Uterus (tissue), 4 donors: ENCODE data around the gene IL6ST. TPM values are rescaled to one million over a fixed set of nuclear protein-coding genes. Genes with fewer than 3 reads are reported as not detected.
"Not testable (repeated sequence)": the region's sequence is repeated elsewhere in the genome, so short reads cannot be mapped to it uniquely, and the experiment has no call there.

Experiments used
- DNase-seq, 2 donors: peaks; one replicate each; pipeline ENCODE4 v3.0.0-alpha.2; 2019 to 2020
- H3K27ac ChIP-seq, 2 donors: fragments of 200-600 bp; sonication (generic); 1 replicate in 1 of 2; 2 replicates in 1 of 2; pipeline ENCODE4 v1.5.1; 2016 to 2018
- H3K27me3 ChIP-seq, 2 donors: fragments of 200-600 bp; sonication (generic); one replicate each; pipeline ENCODE4 v1.5.1; 2018 to 2019; ENCODE audit warnings: control low read depth in 1 of 2
- H3K36me3 ChIP-seq, 2 donors: fragments of 200-600 bp; sonication (generic); one replicate each; pipeline ENCODE4 v1.5.1; 2019; ENCODE audit warnings: control low read depth in 1 of 2
- H3K4me1 ChIP-seq, 2 donors: fragments of 200-600 bp; sonication (generic); one replicate each; pipeline ENCODE4 v1.5.1; 2018 to 2019; ENCODE audit warnings: control low read depth in 1 of 2
- H3K4me3 ChIP-seq, 2 donors: fragments of 200-600 bp; sonication (generic); 1 replicate in 1 of 2; 2 replicates in 1 of 2; pipeline ENCODE4 v1.5.1; 2018 to 2019; ENCODE audit warnings: mild to moderate bottlenecking in 1 of 2
- H3K9me3 ChIP-seq, 2 donors: fragments of 200-600 bp; sonication (generic); one replicate each; pipeline ENCODE4 v1.5.1; 2019; ENCODE audit warnings: control low read depth in 1 of 2
- POLR2A ChIP-seq, 2 donors: fragments of 450-650 bp; IDR thresholded peaks; one replicate each; pipeline ENCODE4 v1.6.1; 2016; ENCODE audit warnings: antibody characterized with exemption in 2 of 2, mild to moderate bottlenecking in 1 of 2, moderate library complexity in 1 of 2
- intact Hi-C: fragments of 100-400 bp; cut with DNase I; formaldehyde crosslinking; loops from one replicate; pipeline ENCODE4 v1.15.1; 2023; ENCODE audit warnings: low total_unique reads
- total RNA-seq, 4 donors: library from RNA; depleted of rRNA in 3 of 4; stranded (reverse); fragments of >200 nt in 3 of 4; gene quantifications; one replicate each; pipeline versions ENCODE4 v1.1.0 to v1.2.4, GENCODE V29; 2014 to 2023
- TF ChIP-seq, protein P1 (sequence below), 4 experiments: fragments of 200-600 bp in 2 of 4; fragments of 450-650 bp in 2 of 4; sonication (generic) in 2 of 4; IDR thresholded peaks; one replicate each; pipeline ENCODE4 v1.5.1; 2016 to 2019; ENCODE audit warnings: antibody characterized with exemption in 4 of 4, mild to moderate bottlenecking in 2 of 4, moderate library complexity in 1 of 4
- donor health status: DM: yes; HTN: yes; CAD: no.

Gene IL6ST
- total RNA-seq, 4 donors from 2014 or later: 147 to 414 (median 364) TPM

DNA sequence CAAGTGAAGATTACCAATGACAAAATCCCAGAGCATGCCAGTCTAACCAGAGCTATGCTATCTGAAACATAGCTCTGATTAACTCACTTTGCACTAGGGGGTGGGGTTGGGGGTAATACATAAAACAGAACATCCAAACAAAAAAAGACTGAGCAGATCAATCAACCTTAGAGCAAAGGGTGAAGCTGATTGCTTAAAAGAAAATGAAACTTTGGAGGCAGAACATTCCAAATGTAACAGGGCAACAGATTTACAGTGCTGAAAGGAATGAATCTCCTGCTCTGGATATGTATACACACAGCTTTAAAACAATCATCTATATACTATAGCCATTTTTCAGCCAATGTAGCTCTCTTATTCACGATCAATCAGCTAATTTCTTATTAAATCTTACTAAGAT is 4.9 kb downstream of the IL6ST start:
- H3K27me3 ChIP-seq: no peaks in the 10 kb centered on the region
- intact Hi-C loops: no loop called here
- no peak for DNase-seq
- no peak overlapping the region for H3K4me3 ChIP-seq
- TF ChIP-seq, protein P1, sequence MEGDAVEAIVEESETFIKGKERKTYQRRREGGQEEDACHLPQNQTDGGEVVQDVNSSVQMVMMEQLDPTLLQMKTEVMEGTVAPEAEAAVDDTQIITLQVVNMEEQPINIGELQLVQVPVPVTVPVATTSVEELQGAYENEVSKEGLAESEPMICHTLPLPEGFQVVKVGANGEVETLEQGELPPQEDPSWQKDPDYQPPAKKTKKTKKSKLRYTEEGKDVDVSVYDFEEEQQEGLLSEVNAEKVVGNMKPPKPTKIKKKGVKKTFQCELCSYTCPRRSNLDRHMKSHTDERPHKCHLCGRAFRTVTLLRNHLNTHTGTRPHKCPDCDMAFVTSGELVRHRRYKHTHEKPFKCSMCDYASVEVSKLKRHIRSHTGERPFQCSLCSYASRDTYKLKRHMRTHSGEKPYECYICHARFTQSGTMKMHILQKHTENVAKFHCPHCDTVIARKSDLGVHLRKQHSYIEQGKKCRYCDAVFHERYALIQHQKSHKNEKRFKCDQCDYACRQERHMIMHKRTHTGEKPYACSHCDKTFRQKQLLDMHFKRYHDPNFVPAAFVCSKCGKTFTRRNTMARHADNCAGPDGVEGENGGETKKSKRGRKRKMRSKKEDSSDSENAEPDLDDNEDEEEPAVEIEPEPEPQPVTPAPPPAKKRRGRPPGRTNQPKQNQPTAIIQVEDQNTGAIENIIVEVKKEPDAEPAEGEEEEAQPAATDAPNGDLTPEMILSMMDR (IDR thresholded peaks at IDR 0.05): no peak
- TF ChIP-seq POLR2A (IDR thresholded peaks at IDR 0.05): no peak
- no peaks in the 10 kb centered on the region for H3K9me3 ChIP-seq
- no peaks in the 10 kb centered on the region for H3K36me3 ChIP-seq
- H3K27ac ChIP-seq: peak overlapping the region in 1 of 2 donors; percentile 43
- H3K4me1 ChIP-seq: peaks cover 0 to 11% of the 10 kb centered on the region in 2 donors

DNA sequence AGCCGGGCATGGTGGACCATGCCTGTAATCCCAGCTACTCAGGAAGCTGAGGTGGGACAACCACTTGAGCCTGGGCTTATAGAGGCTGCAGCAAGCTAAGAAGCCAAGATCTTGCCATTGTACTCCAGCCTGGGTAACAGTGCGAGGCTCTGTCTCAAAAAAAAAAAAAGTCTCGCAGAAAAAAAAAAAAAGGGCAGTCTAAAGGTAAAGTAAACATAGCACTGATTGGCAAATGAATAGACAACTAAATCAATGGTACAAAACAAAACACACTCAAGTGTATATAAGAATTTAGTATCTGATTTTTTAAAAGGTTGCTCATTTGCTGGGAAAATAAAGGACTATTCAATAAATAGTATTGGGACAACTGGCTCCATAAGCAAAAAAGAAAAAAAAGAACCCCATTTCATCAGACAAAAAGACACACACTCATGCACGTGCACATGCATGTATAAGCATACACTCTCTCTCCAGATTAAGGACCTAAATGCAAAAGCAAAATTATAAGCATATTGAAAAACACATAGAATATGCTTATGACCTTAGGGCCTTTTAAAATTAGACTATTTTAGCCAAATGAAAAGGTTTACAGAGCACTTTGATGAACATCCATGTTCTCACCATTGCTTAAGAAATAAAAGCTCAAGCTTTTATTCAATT is 5.7 kb downstream of the IL6ST start:
- Histone ChIP-seq H3K27ac (peak overlapping the region in 1 of 2 donors; percentile 43), H3K36me3 (no peaks in the 10 kb centered on the region), H3K4me1 (peaks cover 0 to 11% of the 10 kb centered on the region in 2 donors), H3K4me3 (no peak overlapping the region), H3K27me3 (no peaks in the 10 kb centered on the region), H3K9me3 (no peaks in the 10 kb centered on the region)
- no peak for DNase-seq
- TF ChIP-seq, protein P1 (IDR thresholded peaks at IDR 0.05): no peak
- TF ChIP-seq POLR2A (IDR thresholded peaks at IDR 0.05): no peak
- intact Hi-C loops: no loop called here

DNA sequence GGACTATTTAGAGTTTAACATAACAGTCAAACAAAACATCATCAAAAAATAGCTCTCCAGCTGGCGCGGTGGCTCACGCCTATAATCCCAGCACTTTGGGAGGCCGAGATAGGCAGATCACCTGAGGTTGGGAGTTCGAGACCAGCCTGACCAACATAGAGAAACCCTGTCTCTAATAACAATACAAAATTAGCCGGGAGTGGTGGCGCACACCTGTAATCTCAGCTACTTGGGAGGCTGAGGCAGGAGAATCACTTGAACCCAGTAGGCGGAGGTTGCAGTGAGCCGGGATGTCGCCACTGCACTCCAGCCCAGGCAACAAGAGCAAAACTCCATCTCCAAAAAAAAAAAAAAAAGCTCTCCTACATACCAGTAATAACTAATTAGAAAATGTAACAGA is 6.3 kb downstream of the IL6ST start:
- peaks cover 0 to 11% of the 10 kb centered on the region in 2 donors for H3K4me1 ChIP-seq
- H3K27ac ChIP-seq, H3K27me3 ChIP-seq, H3K4me3 ChIP-seq, DNase-seq, intact Hi-C loops, H3K36me3 ChIP-seq, H3K9me3 ChIP-seq: not testable (repeated sequence)

DNA sequence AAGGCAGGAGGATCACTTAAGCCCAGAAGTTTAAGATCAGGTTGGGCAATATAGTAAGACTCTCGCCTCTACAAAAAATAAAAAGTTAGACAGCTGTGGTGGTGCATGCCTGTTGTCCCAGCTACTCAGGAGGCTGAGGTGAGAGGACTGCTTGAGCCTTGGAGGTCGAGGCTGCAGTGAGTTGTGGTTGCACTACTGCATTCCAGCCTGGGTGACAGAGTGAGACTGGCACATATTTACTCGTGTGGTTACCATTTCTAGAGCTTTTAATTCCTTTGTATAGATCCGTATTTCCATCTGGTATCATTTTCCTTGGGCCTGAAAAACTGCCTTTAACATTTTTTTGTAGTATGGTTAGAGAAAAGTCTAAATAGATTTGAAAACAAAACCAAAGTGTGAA is 7.8 kb downstream of the IL6ST start:
- no peak overlapping the region for H3K4me3 ChIP-seq
- H3K36me3 ChIP-seq: no peaks in the 10 kb centered on the region
- no peak overlapping the region for H3K27ac ChIP-seq
- no peak for DNase-seq
- no peaks in the 10 kb centered on the region for H3K9me3 ChIP-seq
- intact Hi-C loops: no loop called here
- TF ChIP-seq, protein P1 (IDR thresholded peaks at IDR 0.05): no peak
- no peak for TF ChIP-seq POLR2A (IDR thresholded peaks at IDR 0.05)
- no peaks in the 10 kb centered on the region for H3K27me3 ChIP-seq
- H3K4me1 ChIP-seq: peaks cover 0 to 5% of the 10 kb centered on the region in 2 donors

DNA sequence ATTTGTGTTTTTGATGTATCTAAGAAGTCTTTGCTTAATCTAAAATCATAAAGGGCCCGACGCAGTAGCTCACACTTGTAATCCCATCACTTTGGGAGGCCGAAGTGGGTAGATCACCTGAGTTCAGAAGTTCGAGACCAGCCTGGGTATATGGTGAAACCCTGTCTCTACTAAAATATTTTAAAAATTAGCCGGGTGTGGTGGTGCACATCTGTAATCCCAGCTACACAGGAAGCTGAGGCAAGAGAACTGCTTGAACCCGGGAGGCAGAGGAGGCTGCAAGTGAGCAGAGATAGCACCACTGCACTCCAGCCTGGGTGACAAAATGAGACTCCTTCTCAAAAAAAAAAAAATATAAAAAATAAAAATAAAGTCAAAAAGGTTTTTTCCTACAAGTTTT is 9.6 kb downstream of the IL6ST start:
- intact Hi-C loops: no loop called here
- Histone ChIP-seq H3K4me1 (peaks cover 0 to 5% of the 10 kb centered on the region in 2 donors), H3K4me3 (no peak overlapping the region), H3K27ac (no peak overlapping the region), H3K9me3 (no peaks in the 10 kb centered on the region), H3K36me3 (no peaks in the 10 kb centered on the region), H3K27me3 (no peaks in the 10 kb centered on the region)
- DNase-seq: no peak
- TF ChIP-seq POLR2A (IDR thresholded peaks at IDR 0.05): no peak
- TF ChIP-seq, protein P1 (IDR thresholded peaks at IDR 0.05): no peak
